ENCODE data around the gene OR13A1.
"Not testable (repeated sequence)": the region's sequence is repeated elsewhere in the genome, so short reads cannot be mapped to it uniquely, and the experiment has no call there.

The OR13A1 gene, protein sequence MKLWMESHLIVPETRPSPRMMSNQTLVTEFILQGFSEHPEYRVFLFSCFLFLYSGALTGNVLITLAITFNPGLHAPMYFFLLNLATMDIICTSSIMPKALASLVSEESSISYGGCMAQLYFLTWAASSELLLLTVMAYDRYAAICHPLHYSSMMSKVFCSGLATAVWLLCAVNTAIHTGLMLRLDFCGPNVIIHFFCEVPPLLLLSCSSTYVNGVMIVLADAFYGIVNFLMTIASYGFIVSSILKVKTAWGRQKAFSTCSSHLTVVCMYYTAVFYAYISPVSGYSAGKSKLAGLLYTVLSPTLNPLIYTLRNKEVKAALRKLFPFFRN

DNA sequence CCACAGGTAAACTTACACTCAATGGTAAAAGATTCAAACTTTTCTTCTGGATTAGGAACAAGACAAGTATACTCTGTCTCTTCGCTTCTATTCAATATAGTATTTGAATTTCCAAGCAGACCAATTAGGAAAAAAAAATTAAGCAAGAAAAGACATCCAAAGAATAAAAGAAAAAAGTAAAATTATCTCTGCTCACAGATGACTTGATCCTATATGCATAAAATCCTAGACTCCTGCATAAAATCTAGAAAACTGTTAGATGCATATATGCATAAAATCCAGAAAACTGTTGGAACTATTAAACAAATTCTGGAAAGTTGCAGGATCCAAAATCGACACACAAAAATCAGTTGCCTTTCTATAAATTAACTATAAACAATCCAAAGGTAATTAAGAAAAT is at the start of gene OR13A1:
Gene OR13A1 (minus strand): TSS at position 101 of the 400 bp plus-strand sequence. CDS start 11,186 bp downstream, outside the sequence.
- no peak for DNase-seq (ENCODE audit: low read depth in 3 of 3, low spot score in 1 of 3)

DNA sequence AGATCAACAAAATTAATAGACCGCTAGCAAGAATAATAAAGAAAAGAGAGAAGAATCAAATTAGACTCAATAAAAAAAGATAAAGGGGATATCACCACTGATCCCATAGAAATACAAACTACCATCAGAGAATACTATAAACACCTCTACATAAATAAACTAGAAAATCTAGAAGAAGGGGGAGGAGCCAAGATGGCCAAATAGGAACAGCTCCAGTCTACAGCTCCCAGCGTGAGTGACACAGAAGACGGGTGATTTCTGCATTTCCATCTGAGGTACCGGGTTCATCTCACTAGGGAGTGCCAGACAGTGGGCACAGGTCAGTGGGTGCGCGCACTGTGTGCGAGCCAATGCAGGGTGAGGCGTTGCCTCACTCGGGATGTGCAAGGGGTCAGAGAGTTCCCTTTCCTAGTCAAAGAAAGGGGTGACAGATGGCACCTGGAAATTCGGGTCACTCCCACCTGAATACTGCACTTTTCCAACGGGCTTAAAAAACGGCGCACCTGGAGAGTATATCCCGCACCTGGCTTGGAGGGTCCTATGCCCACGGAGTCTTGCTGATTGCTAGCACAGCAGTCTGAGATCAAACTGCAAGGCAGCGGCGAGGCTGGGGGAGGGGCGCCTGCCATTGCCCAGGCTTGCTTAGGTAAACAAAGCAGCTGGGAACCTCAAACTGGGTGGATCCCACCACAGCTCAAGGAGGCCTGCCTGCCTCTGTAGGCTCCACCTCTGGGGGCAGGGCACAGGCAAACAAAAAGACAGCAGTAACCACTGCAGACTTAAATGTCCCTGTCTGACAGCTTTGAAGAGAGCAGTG is 46.8 kb upstream of the OR13A1 start:
- not testable (repeated sequence) for DNase-seq (ENCODE audit: low read depth in 3 of 3, low spot score in 1 of 3)

DNA sequence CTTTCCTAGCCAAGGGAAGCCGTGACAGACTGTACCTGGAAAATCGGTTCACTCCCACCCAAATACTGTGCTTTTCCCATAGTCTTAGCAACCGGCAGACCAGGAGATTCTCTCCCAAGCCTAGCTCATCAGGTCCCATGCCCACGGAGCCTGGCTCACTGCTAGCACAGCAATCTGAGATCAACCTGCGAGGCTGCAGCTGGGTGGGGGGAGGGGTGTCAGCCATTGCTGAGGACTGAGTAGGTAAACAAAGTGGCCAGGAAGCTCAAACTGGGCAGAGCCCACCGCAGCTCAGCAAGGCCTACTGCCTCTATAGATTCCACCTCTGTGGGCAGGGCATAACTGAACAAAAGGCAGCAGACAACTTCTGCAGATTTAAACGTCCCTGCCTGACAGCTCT is 43.6 kb upstream of the OR13A1 start:
- DNase-seq (ENCODE audit: low read depth in 3 of 3, low spot score in 1 of 3) = not testable (repeated sequence)

DNA sequence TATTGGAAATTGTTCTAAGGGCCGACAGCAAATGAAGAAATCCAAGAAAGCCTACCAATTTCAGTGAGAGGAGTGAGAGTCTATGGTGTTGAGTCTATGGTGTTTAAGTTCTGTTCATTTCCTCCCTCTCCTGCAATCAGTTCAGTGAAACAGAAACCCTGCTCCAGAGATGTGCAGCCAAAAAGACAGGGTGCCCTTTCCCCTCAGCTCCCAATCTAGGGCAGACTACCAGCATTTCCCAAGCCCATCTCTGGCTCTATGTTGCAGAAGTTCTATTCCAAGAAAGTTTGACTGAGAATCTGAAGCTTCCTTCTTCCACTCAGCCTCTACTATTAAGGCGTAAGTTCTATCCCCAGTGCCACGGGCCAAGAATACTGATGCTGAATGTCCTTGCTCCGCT is 40.1 kb upstream of the OR13A1 start:
- DNase-seq (ENCODE audit: low read depth in 3 of 3, low spot score in 1 of 3) = no peak

DNA sequence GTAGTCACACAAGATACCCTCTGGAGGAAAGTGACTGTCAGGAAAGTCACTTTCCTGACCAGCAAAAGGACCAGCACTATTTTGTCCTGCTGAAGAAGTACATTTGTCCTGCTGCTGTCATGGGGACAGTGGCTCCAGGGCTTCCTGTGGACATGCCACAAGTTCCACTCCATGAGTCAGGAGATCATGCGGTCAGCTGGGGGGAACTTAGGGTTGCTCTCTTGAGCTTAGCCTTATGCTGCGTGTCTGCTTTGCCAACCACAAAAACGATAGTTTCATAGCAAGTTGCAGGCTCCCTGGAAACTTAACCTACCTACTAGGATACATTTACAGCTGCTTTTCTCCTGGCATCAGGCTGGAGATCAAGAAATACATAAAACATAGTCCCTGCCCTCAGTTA is 38.9 kb upstream of the OR13A1 start:
- DNase-seq (ENCODE audit: low read depth in 3 of 3, low spot score in 1 of 3) = no peak

DNA sequence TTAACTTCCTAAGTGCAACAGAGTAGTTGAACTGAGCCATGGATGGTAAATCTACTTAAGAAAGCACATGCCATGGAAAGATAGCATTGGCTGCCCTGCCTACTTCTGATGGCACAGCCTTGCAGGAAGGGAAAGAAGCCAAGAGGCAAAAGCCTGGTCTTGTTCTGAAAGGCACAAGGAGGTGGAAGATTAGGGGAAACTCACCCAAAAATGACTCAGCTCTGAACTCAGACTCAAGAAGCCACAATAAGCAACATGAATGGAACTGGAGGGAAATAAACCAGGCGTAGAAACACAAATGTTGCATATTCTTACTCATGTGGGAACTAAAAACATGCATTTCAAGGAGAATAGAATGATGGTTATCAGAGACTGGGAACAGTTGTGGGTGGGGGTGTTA is 37.8 kb upstream of the OR13A1 start:
- no peak for DNase-seq (ENCODE audit: low read depth in 3 of 3, low spot score in 1 of 3)

DNA sequence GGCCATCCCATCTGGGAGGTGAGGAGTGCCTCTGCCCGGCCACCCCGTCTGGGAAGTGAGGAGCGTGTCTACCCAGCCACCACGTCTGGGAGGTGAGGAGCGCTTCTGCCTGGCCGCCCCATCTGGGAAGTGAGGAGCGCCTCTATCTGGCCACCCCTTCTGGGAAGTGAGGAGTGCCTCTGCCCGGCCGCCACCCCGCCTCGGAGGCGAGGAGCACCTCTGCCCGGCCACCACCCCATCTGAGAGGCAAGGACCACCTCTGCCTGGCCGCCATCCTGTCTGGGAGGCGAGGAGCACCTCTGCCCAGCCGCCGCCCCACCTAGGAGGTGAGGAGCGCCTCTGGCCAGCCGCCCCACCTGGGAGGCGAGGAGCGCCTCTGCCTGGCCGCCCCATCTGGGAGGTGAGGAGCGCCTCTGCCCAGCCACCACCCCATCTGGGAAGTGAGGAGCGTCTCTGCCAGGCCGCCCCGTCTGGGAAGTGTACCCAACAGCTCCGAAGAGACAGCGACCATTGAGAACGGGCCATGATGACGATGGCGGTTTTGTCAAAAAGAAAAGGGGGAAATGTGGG is 32.9 kb upstream of the OR13A1 start:
- DNase-seq (ENCODE audit: low read depth in 3 of 3, low spot score in 1 of 3) = not testable (repeated sequence)

DNA sequence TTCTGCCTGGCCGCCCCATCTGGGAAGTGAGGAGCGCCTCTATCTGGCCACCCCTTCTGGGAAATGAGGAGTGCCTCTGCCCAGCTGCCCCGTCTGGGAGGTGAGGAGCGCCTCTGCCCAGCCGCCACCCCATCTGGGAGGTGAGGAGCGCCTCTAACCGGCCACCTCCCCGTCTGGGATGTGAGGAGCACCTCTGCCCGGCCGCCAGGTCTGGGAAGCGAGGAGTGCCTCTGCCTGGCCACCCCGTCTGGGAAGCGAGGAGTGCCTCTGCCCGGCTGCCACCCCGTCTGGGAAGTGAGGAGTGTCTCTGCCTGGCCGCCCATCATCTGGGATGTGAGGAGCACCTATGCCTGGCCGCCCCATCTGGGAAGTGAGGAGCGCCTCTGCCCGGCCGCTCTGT is 32.1 kb upstream of the OR13A1 start:
- DNase-seq (ENCODE audit: low read depth in 3 of 3, low spot score in 1 of 3) = not testable (repeated sequence)

DNA sequence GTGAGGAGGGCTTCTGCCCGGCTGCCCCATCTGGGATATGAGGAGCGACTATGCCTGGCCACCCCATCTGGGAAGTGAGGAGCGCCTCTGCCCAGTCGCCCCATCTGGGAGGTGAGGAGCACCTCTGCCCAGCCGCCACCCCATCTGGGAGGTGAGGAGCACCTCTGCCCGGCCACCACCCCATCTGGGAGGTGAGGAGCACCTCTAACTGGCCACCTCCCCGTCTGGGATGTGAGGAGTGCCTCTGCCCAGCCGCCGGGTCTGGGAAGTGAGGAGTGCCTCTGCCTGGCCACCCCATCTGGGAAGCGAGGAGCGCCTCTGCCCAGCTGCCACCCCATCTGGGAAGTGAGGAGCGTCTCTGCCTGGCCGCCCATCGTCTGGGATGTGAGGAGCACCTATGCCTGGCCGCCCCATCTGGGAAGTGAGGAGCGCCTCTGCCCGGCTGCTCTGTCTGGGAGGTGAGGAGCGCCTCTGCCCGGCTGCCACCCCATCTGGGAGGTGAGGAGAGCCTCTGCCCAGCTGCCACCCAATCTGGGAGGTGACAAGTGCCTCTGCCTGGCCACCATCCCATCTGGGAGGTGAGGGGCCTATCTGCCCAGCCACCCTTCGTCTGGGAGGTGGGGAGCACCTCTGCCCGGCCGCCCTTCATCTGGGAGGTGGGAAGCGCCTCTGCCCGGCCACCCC is 31.4 kb upstream of the OR13A1 start:
- not testable (repeated sequence) for DNase-seq (ENCODE audit: low read depth in 3 of 3, low spot score in 1 of 3)

DNA sequence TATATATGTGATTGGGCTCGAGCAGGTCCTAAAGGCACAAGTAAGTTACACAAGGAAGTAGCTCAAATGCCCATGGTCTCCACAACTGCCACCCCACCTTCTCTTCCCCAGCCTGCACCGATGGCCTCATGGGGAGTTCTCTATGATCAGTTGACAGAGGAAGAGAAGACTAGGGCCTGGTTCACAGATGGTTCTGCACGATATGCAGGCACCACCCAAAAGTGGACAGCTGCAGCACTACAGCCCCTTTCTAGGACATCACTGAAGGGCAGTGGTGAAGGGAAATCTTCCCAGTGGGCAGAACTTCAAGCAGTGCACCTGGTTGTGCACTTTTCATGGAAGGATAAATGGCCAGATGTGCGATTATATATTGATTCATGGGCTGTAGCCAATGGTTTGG is 25.0 kb upstream of the OR13A1 start:
- DNase-seq (ENCODE audit: low read depth in 3 of 3, low spot score in 1 of 3) = not testable (repeated sequence)

DNA sequence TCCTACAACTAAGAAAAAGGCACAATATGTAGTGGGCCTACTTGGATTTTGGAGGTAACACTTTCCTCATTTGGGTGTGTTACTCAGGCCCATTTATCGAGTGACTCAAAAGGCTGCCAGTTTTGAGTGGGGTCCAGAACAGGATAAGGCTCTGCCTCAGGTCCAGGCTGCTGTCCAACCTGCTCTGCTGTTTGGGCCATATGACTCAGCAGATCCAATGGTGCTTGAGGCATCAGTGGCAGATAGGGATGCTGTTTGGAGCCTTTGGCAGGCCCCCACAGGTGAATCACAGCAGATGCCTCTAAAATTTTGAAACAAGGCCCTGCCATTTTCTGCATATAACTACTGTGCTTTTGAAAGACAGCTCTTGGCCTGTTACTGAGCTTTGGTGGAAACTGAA is 24.5 kb upstream of the OR13A1 start:
- no peak for DNase-seq (ENCODE audit: low read depth in 3 of 3, low spot score in 1 of 3)

DNA sequence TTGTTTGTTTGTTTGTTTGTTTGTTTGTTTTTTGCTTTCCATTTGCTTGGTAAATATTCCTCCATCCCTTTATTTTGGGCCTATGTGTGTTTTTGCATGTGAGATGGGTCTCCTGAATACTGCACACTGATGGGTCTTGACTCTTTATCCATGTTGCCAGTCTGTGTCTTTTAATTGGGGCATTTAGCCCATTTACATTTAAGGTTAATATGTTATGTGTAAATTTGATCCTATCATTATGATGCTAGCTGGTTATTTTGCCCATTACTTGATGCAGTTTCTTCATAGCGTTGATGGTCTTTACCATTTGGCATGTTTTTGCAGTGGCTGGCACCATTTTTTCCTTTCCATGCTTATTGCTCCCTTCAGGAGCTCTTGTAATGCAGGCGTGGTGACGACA is 16.4 kb upstream of the OR13A1 start:
- not testable (repeated sequence) for DNase-seq (ENCODE audit: low read depth in 3 of 3, low spot score in 1 of 3)

DNA sequence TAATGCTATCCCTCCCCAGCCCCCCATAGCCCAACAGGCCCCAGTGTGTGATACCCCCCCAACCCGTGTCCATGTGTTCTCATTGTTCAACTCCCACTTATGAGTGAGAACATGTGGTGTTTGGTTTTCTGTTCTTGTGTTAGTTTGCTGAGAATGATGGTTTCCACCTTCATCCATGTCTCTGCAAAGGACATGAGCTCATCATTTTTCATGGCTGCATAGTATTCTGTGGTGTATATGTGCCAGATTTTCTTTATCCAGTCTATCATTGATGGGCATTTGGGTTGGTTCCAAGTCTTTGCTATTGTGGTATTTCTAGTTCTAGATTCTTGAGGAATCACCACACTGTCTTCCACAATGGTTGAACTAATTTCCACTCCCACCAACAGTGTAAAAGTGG is 11.5 kb upstream of the OR13A1 start:
- not testable (repeated sequence) for DNase-seq (ENCODE audit: low read depth in 3 of 3, low spot score in 1 of 3)

DNA sequence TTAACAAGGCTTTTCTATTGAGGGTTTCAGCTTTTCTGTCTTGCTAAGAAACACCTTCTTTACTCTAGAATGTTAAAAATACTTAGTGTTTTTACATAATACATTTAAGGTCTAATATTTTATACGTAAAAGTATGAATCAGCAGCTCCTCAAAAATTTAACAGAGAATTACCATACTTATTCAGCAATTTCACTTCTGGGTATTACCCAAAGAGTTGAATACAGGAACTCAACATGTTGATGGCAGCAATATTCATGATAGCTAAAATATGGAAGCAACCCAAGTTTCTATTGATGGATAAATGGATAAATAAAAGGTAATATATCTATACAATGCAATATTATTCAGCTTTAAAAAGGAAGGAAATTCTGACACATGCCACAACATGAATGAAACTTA is 9.7 kb upstream of the OR13A1 start:
- DNase-seq (ENCODE audit: low read depth in 3 of 3, low spot score in 1 of 3) = no peak

DNA sequence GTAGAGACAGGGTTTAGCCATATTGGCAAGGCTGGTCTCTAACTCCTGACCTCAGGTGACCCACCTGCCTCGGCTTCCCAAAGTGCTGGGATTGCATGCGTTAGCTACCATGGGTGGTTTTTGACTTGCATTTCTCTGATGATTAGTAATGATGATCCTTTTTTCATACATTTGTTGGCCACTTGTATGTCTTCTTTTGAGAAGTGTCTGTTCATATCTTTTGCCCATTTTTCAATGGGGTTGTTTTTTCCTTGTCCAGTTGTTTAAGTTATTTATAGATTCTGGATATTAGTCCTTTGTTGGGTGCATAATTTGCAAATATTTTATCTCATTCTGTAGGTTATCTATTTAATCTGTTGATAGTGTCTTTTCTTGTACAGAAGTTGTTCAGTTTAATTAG is 4.3 kb upstream of the OR13A1 start:
- no peak for DNase-seq (ENCODE audit: low read depth in 3 of 3, low spot score in 1 of 3)

DNA sequence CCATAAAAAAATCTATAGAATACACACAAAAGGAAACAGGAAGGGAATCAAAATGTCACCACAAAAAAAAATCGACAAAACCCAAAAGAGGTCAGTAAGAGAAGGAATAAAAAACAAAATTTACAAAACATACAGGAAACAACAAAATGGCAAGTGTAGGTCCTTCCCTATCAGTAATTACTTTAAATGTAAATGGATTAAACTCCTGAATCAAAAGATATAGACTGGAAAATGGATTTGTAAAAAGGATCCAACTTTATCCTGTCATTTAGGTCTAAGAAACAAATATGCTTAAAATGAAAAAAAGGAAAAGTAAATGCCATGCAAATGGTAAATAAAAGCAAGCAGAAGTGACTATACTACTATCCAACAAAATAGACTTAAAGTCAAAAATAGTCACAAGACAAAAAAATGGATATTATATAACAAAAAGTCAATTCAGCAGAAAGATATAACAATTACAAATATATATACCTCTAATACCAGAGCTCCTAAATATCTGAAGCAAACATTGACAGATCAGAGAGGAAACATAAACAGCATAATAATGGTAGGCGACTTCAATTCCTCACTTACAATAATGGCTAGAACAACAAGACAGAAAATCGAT is 2.0 kb downstream of the OR13A1 start:
- no peak for DNase-seq (ENCODE audit: low read depth in 3 of 3, low spot score in 1 of 3)

DNA sequence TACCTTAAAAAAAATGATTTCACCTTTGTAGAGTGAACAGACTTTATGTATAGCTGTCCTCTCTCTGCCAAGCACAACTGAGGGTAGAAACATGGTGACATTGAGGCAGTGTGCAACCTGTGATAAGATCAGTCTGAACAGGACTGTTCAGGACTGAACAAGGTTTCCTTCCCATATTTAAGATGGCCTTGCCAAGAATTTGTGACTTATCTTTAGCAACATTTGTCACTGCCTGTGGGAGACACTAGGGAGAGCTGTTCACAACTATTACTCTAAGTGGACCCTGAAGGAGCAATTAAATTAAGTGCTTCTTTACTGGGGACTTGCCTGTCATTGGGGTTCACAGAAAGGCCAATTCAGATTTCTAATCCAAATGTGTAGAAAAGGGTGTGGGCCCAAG is 6.7 kb downstream of the OR13A1 start:
- no peak for DNase-seq (ENCODE audit: low read depth in 3 of 3, low spot score in 1 of 3)

DNA sequence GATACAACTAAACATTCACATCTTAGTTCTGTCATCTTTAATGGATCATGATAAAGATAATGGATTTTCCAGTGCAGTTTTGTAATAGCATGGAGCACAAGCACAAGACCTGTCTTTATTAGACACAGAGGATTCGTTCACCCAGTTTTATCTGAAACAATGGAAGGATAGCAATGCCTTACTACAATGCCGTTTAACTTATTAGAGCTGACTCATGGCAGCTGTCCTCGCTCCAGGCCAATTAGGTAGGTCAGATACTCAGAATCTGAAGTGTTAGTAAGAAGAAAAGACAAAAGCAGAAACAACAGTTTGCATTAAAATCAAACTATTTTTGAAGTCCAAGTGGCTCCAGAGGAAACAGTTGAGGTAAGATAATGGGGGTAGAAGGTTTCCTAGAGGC is 12.8 kb downstream of the OR13A1 start:
- DNase-seq (ENCODE audit: low read depth in 3 of 3, low spot score in 1 of 3) = no peak

DNA sequence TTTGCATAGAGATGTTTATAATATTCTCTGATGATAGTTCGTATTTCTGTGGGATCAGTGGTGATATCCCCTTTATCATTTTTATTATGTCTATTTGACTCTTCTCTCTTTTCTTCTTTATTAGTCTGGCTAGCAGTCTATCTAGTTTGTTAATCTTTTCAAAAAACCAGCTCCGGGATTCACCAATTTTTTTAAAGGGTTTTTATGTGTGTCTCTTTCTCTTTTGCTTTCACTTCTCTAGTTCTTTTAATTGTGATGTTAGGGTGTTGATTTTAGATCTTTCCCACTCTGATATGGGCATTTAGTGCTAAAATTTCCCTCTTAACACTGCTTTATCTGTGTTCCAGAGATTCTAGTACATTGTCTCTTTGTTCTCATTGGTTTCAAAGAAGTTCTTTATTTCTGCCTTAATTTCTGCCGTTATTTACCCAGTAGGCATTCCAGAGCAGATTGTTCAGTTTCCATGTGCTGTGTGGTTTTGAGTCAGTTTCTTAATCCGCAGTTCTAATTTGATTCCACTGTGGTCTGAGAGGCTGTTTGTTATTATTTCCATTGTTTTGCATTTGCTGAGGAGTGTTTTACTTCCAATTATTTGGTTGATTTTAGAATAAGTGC is 17.0 kb downstream of the OR13A1 start:
- not testable (repeated sequence) for DNase-seq (ENCODE audit: low read depth in 3 of 3, low spot score in 1 of 3)

DNA sequence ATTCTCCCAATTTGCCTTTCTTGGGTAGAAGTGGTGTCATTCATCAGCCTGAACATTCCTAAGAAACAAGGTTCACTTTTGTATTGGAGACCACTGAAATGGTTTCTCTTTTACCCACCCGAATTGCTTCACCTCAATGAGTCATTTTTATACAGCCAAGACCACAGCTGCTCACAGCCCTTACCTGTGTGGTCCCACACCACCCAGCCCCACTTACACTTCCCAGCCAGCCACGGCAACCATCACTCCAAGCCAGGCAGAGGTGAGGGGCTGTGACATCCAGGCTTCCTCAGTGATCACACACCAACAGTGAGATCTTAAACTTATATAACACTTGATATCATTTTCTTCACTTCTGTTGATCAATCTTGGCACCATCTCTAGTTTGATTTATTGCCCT is 20.7 kb downstream of the OR13A1 start:
- DNase-seq (ENCODE audit: low read depth in 3 of 3, low spot score in 1 of 3) = no peak

DNA sequence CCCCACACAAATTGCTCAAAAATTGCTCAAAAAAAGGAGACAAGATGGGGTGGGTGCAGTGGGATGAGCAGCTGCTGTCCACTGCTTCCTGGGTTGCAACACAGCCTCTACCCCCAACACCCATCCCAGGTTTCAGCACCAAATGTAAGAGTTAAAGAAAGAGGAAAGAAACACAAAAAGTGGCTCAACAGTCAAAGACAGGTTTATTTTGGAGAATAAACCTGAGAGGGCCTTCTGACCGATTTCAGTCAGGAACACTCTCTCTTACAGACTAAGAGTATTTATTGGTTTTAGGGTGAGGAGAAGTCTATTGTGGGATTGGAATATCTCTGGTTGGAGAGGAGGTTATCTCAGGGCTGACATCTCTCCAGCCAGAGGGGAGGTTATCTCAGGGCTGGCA is 28.4 kb downstream of the OR13A1 start:
- DNase-seq (ENCODE audit: low read depth in 3 of 3, low spot score in 1 of 3) = no peak

All from stimulated activated CD4-positive, alpha-beta T cell treated with anti-CD3 and anti-CD28 coated beads, TNF-alpha, amount 100 ng/mL, for 1 hour (primary cell).